IMR-90 (cell line): Measurements from ENCODE around the gene HTR1D. TPM values are rescaled to one million over a fixed set of nuclear protein-coding genes. Genes with fewer than 3 reads are reported as not detected.

Experiments
- ATAC-seq: fragments of 200-7000 bp; cut with Tn5 transposase; 2 replicates; pipeline ENCODE4 v1.9.1; 2020; ENCODE audit warnings: low read depth, mild to moderate bottlenecking, moderate library complexity
- BruUV-seq: library from RNA; stranded (reverse); fragments of 400-500 nt; replicated peaks from 2 replicates; lab custom pipeline; 2021; lab: Mats Ljungman, UMichigan
- CTCF ChIA-PET: fragments of 300-600 bp; formaldehyde crosslinking; extraction: SDS; loops from one replicate; lab custom pipeline; 2021; ENCODE audit warnings: antibody characterized with exemption; lab: Yijun Ruan, JAX
- POLR2A ChIA-PET: fragments of 300-600 bp; sonication (Branson Sonifier 250); formaldehyde crosslinking; loops from one replicate; lab custom pipeline; 2022; ENCODE audit warnings: antibody characterized with exemption; ENCODE audit not compliant: unreplicated experiment; lab: Charles Lee
- DNase-seq: peaks from one replicate; pipeline ENCODE4 v3.0.0; 2013
- H2AFZ ChIP-seq: replicated peaks from 2 replicates; pipeline ENCODE3; 2013; ENCODE audit warnings: low read length, mild to moderate bottlenecking; ENCODE audit not compliant: poor library complexity
- H2AK5ac ChIP-seq: 2 replicates; pipeline ENCODE4 v1.6.1; 2013; ENCODE audit warnings: low read depth, low read length, inconsistent platforms
- H2AK9ac ChIP-seq: replicated peaks from 2 replicates; pipeline ENCODE3; 2013; ENCODE audit warnings: mild to moderate bottlenecking, low read depth, low read length, moderate library complexity; ENCODE audit not compliant: poor library complexity
- H2BK120ac ChIP-seq: 2 replicates; pipeline ENCODE4 v1.6.1; 2013; ENCODE audit warnings: low read depth, low read length, inconsistent platforms
- H2BK15ac ChIP-seq: 3 replicates; pipeline ENCODE4 v1.6.1; 2013; ENCODE audit warnings: low read depth, low read length, inconsistent platforms
- H2BK20ac ChIP-seq: 2 replicates; pipeline ENCODE4 v1.6.1; 2013; ENCODE audit warnings: low read depth, mild to moderate bottlenecking, inconsistent platforms, low read length, moderate library complexity
- H2BK5ac ChIP-seq: 2 replicates; pipeline ENCODE4 v1.6.1; 2013; ENCODE audit warnings: mild to moderate bottlenecking, low read depth, low read length, inconsistent platforms; ENCODE audit not compliant: poor library complexity, severe bottlenecking
- H3K14ac ChIP-seq: replicated peaks from 2 replicates; pipeline ENCODE4 v1.6.1; 2013; ENCODE audit warnings: low read depth, low read length, inconsistent platforms
- H3K18ac ChIP-seq: 2 replicates; pipeline ENCODE4 v1.6.1; 2013; ENCODE audit warnings: low read depth, low read length, control low read depth
- H3K23ac ChIP-seq: 2 replicates; pipeline ENCODE4 v1.6.1; 2013; ENCODE audit warnings: low read depth, low read length, inconsistent platforms
- H3K27ac ChIP-seq: 2 replicates; pipeline ENCODE4 v1.5.1; 2013; ENCODE audit warnings: mild to moderate bottlenecking, control low read depth, low read length; ENCODE audit not compliant: insufficient read depth
- H3K27me3 ChIP-seq: 2 replicates; pipeline ENCODE4 v1.6.1; 2013; ENCODE audit warnings: low read length; ENCODE audit not compliant: control insufficient read depth, insufficient read depth
- H3K36me3 ChIP-seq: 2 replicates; pipeline ENCODE4 v1.6.1; 2013; ENCODE audit warnings: low read length, mixed read lengths; ENCODE audit not compliant: control insufficient read depth, insufficient read depth
- H3K4ac ChIP-seq: 2 replicates; pipeline ENCODE4 v1.6.1; 2013; ENCODE audit warnings: low read depth, low read length, inconsistent platforms
- H3K4me1 ChIP-seq: 2 replicates; pipeline ENCODE4 v1.6.1; 2013; ENCODE audit warnings: low read length, mixed read lengths; ENCODE audit not compliant: control insufficient read depth, insufficient read depth
- H3K4me2 ChIP-seq: 2 replicates; pipeline ENCODE4 v1.6.1; 2013; ENCODE audit warnings: low read depth, mild to moderate bottlenecking, control low read depth, low read length, moderate library complexity
- H3K4me3 ChIP-seq: 2 replicates; pipeline ENCODE4 v1.5.1; 2013; ENCODE audit warnings: low read depth, mild to moderate bottlenecking, control low read depth, low read length, moderate library complexity; ENCODE audit not compliant: insufficient read depth
- H3K56ac ChIP-seq: 2 replicates; pipeline ENCODE4 v1.6.1; 2013; ENCODE audit warnings: low read length, inconsistent platforms; ENCODE audit not compliant: insufficient read depth; ENCODE audit errors: extremely low read depth
- H3K79me1 ChIP-seq, 2 experiments: 2 replicates each; pipeline ENCODE4 v1.6.1; 2013; ENCODE audit warnings: low read length in 2 of 2, inconsistent platforms in 1 of 2, low read depth in 1 of 2
- H3K9ac ChIP-seq: 2 replicates; pipeline ENCODE4 v1.6.1; 2013; ENCODE audit warnings: low read depth, low read length, control low read depth
- H3K9me1 ChIP-seq: 2 replicates; pipeline ENCODE4 v1.6.1; 2013; ENCODE audit warnings: low read length, inconsistent platforms; ENCODE audit not compliant: insufficient read depth
- H3K9me3 ChIP-seq: 2 replicates; pipeline ENCODE4 v1.6.1; 2013; ENCODE audit warnings: low read length; ENCODE audit not compliant: control insufficient read depth, insufficient read depth
- H4K20me1 ChIP-seq: 2 replicates; pipeline ENCODE4 v1.6.1; 2013; ENCODE audit warnings: low read length, inconsistent platforms; ENCODE audit not compliant: insufficient read depth
- H4K5ac ChIP-seq: 2 replicates; pipeline ENCODE4 v1.6.1; 2013; ENCODE audit warnings: mild to moderate bottlenecking, low read depth, low read length, control low read depth
- H4K8ac ChIP-seq, 2 experiments: 2 replicates each; pipeline ENCODE4 v1.6.1; 2013; ENCODE audit warnings: low read depth in 2 of 2, low read length in 2 of 2, control low read depth in 1 of 2, inconsistent platforms in 1 of 2
- H4K91ac ChIP-seq: 2 replicates; pipeline ENCODE4 v1.6.1; 2013; ENCODE audit warnings: low read depth, low read length, inconsistent platforms; ENCODE audit not compliant: insufficient read depth
- BHLHE40 ChIP-seq: fragments of 150-350 bp; IDR thresholded peaks from 2 replicates; pipeline ENCODE4 v1.6.1; 2016; ENCODE audit warnings: mild to moderate bottlenecking, low read depth, low read length
- CEBPB ChIP-seq: IDR thresholded peaks from 2 replicates; pipeline ENCODE4 v1.6.1; 2012; ENCODE audit warnings: low read depth, low read length, improper control_type of control experiment
- CHD1 ChIP-seq: IDR thresholded peaks from 2 replicates; pipeline ENCODE4 v1.6.1; 2012; ENCODE audit warnings: low read depth, low read length, improper control_type of control experiment
- FOS ChIP-seq: fragments of 150-350 bp; IDR thresholded peaks from 2 replicates; pipeline ENCODE4 v1.6.1; 2016; ENCODE audit warnings: low read depth, low read length
- MAFK ChIP-seq: IDR thresholded peaks from 2 replicates; pipeline ENCODE4 v1.6.1; 2012; ENCODE audit warnings: low read depth, low read length, improper control_type of control experiment
- MXI1 ChIP-seq: IDR thresholded peaks from 2 replicates; pipeline ENCODE4 v1.6.1; 2012; ENCODE audit warnings: low read depth, mild to moderate bottlenecking, low read length, moderate library complexity, borderline replicate concordance
- NFE2L2 ChIP-seq: fragments of 150-350 bp; IDR thresholded peaks from 2 replicates; pipeline ENCODE4 v1.6.1; 2016; ENCODE audit warnings: low read depth, mild to moderate bottlenecking, low read length
- POLR2A ChIP-seq: IDR thresholded peaks from 2 replicates; pipeline ENCODE4 v1.6.1; 2012; ENCODE audit warnings: mild to moderate bottlenecking, low read depth, low read length
- RAD21 ChIP-seq: IDR thresholded peaks from 2 replicates; pipeline ENCODE4 v1.6.1; 2012; ENCODE audit warnings: low read length, improper control_type of control experiment
- WGBS, 2 experiments: methylation state at CpG; one replicate each; pipeline versions ENCODE4 v1.1.5 to v1.1.7; 2013; ENCODE audit warnings: missing lambda C conversion rate in 2 of 2; ENCODE audit not compliant: insufficient read length in 1 of 2; ENCODE audit errors: extremely low coverage in 2 of 2; 5-methylcytosine and 5-hydroxymethylcytosine counted together
- dilution Hi-C: fragments of 300-500 bp; cut with HindIII; formaldehyde crosslinking; loops from one replicate; pipeline ENCODE4 v1.14.3; 2018; ENCODE audit warnings: low sequenced_read_pairs; ENCODE audit not compliant: unreplicated experiment
- in situ Hi-C: fragments of 300-500 bp; cut with MboI; formaldehyde crosslinking; loops from 3 replicates; pipeline ENCODE4 v1.14.3; 2019; ENCODE audit warnings: low sequenced_read_pairs, inconsistent platforms, mixed read lengths
- intact Hi-C: fragments of 100-400 bp; cut with micrococcal nuclease; formaldehyde crosslinking; loops from 2 replicates; pipeline ENCODE4 v1.10.0; 2022
- polyA plus RNA-seq, 3 experiments: library from polyadenylated mRNA; depleted of rRNA; stranded (reverse); fragments of >200 nt; gene quantifications; 2 replicates each; pipeline ENCODE4 v1.2.3, GENCODE V29; 2012; ENCODE audit warnings: low replicate concordance in 1 of 3
- total RNA-seq: library from RNA; depleted of rRNA; stranded (reverse); fragments of >200 nt; gene quantifications from 2 replicates; pipeline ENCODE4 v1.2.3, GENCODE V29; 2012
- TF ChIP-seq, protein P1 (sequence below): fragments of 150-350 bp; IDR thresholded peaks from 2 replicates; pipeline ENCODE4 v1.6.1; 2017; ENCODE audit warnings: mild to moderate bottlenecking, antibody characterized with exemption, low read length, low read depth
- TF ChIP-seq, protein P2 (sequence below): fragments of 150-350 bp; IDR thresholded peaks from 2 replicates; pipeline ENCODE4 v1.6.1; 2016; ENCODE audit warnings: low read depth, mild to moderate bottlenecking, low read length, moderate library complexity, borderline replicate concordance

The HTR1D gene
- total and polyA plus RNA-seq, 2 of the 4 experiments (the other 2 are of a cell fraction) = 0.03 to 0.18 TPM

DNA sequence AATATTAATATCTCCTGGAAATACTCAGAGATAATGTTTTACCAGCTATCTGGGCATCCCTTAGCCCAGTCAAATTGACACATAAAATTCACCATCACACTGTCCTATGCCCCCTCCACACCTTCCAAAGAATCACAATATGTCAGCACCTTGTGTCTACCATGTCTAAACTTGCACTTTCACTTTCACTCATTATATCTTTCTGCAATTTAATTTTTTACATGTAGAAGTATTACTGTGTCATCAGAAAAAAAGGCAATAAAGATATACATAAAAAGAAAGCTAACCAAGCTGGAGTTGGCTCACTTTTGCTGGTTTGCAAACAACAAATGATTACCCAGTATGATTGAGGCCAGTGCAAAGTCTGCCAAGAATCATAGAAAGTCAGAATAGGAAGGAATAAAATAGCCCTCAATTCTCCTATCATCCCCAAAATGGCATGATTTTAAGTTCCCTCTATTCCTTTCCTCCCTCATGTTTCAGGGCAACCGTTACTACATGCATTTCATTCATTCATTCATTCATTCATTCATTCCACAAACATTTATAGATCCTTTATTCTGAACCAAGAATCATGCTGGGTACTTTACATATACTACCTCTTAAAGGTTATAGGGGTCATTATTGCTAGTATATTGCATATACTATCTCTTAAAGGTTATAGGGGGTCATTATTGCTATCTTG is 42.7 kb downstream of the HTR1D start:
- H3K9me3 ChIP-seq = no peaks in the 10 kb centered on the region

More for the DNA sequence above, 42.7 kb downstream of the HTR1D start:
- no peak overlapping the region for H3K4me2 ChIP-seq
- intact Hi-C loops = no loop called here
- H3K9ac ChIP-seq = no peak overlapping the region
- ATAC-seq = no peak
- H2AK5ac ChIP-seq = no peak overlapping the region
- dilution Hi-C loops = no loop called here
- no peak overlapping the region for H2BK20ac ChIP-seq
- H2BK5ac ChIP-seq = no peak overlapping the region
- peaks cover 9% of the 10 kb centered on the region for H3K4me1 ChIP-seq
- no peak overlapping the region for H3K18ac ChIP-seq
- no peak overlapping the region for H3K14ac ChIP-seq
- H3K4me3 ChIP-seq = no peak overlapping the region
- no peak overlapping the region for H2BK120ac ChIP-seq
- TF ChIP-seq, protein P1, sequence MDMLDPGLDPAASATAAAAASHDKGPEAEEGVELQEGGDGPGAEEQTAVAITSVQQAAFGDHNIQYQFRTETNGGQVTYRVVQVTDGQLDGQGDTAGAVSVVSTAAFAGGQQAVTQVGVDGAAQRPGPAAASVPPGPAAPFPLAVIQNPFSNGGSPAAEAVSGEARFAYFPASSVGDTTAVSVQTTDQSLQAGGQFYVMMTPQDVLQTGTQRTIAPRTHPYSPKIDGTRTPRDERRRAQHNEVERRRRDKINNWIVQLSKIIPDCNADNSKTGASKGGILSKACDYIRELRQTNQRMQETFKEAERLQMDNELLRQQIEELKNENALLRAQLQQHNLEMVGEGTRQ = no peak
- TF ChIP-seq BHLHE40 = no peak
- no peak for TF ChIP-seq MXI1
- no peak for TF ChIP-seq MAFK
- no peak for TF ChIP-seq CEBPB
- no peak for TF ChIP-seq FOS
- no peak for TF ChIP-seq POLR2A
- TF ChIP-seq NFE2L2 = no peak
- TF ChIP-seq RAD21 = no peak
- TF ChIP-seq, protein P2, sequence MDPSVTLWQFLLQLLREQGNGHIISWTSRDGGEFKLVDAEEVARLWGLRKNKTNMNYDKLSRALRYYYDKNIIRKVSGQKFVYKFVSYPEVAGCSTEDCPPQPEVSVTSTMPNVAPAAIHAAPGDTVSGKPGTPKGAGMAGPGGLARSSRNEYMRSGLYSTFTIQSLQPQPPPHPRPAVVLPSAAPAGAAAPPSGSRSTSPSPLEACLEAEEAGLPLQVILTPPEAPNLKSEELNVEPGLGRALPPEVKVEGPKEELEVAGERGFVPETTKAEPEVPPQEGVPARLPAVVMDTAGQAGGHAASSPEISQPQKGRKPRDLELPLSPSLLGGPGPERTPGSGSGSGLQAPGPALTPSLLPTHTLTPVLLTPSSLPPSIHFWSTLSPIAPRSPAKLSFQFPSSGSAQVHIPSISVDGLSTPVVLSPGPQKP = no peak
- TF ChIP-seq CHD1 = no peak
- H3K27me3 ChIP-seq = no peaks in the 10 kb centered on the region
- no CpG with 5 or more reads among the region's 1 CpG for WGBS, 2 experiments
- H3K23ac ChIP-seq = no peak overlapping the region
- no peak overlapping the region for H3K27ac ChIP-seq
- H4K20me1 ChIP-seq = no peaks in the 10 kb centered on the region
- no TSS peak for BruUV-seq
- CTCF ChIA-PET = no interaction called here
- H3K56ac ChIP-seq = no peak overlapping the region
- in situ Hi-C loops = no loop called here
- H2AFZ ChIP-seq = no peak overlapping the region
- H3K79me1 ChIP-seq = peaks cover 8 to 18% of the 10 kb centered on the region in 2 experiments; a peak in 3 of 4 replicates
- no peak overlapping the region for H4K5ac ChIP-seq
- no peak overlapping the region for H3K4ac ChIP-seq
- no peak overlapping the region for H2BK15ac ChIP-seq
- no peak overlapping the region for H4K91ac ChIP-seq
- no peaks in the 10 kb centered on the region for H3K36me3 ChIP-seq
- no peak overlapping the region for H2AK9ac ChIP-seq
- no peak overlapping the region for H4K8ac ChIP-seq
- POLR2A ChIA-PET = no interaction called here
- peaks cover 5% of the 10 kb centered on the region for H3K9me1 ChIP-seq
- DNase-seq = no peak
